GM18498 (cell line): Measurements from ENCODE around the gene TBC1D16.
"Not testable (repeated sequence)": the region's sequence is repeated elsewhere in the genome, so short reads cannot be mapped to it uniquely, and the experiment has no call there.

Source experiments
- ATAC-seq: cut with Tn5 transposase; IDR thresholded peaks from one replicate; pipeline ENCODE4 v1.9.1; 2021; ENCODE audit warnings: mild to moderate bottlenecking, moderate library complexity; ENCODE audit not compliant: unreplicated experiment

TBC1D16 gene

GRCh38 chr17:80006339-80006720, 29.3 kb downstream of the TBC1D16 start:
- no peak for ATAC-seq

GRCh38 chr17:80005360-80006338, 30.0 kb downstream of the TBC1D16 start:
- no peak for ATAC-seq

GRCh38 chr17:80003969-80004368, 31.7 kb downstream of the TBC1D16 start:
- no peak for ATAC-seq

DNA sequence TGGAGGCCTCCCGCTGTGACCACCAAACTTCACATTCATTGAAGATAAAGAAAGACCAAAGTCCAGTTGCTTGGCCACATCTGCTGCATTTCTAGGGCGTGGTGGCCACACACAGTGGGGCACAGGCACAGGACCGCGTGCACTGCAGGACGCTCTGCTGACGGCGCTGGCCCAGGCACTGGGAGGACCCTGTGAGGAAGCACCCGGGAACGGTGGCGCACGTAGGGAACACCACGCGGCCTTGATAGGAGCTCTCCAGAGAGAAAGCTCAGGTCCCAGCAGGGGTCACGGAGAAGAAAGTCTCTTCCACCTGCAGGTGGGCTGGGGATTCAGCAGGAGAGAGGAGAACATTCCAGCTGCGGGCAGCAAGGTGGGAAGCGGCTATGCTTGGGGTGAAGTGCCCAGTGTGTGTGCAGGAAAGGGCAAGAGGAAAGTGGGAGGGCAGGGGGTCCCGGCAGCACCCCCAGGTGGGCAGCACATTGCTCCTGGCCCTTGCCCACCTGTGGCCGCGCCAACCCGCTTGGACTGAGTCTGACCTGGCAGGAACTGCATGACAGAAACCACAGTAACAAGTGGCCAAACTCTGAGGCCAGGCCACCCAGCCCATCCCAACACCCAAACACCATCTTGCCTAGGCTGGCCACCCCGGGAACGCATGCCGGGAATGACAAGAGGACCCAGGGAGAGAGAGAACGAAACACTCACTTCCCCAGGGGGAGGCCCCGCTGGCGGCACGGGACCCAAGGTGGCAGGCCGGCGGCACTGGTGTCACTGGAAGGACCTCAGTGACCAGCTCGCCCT, 32.8 kb downstream of the TBC1D16 start:
- ATAC-seq = no peak

DNA sequence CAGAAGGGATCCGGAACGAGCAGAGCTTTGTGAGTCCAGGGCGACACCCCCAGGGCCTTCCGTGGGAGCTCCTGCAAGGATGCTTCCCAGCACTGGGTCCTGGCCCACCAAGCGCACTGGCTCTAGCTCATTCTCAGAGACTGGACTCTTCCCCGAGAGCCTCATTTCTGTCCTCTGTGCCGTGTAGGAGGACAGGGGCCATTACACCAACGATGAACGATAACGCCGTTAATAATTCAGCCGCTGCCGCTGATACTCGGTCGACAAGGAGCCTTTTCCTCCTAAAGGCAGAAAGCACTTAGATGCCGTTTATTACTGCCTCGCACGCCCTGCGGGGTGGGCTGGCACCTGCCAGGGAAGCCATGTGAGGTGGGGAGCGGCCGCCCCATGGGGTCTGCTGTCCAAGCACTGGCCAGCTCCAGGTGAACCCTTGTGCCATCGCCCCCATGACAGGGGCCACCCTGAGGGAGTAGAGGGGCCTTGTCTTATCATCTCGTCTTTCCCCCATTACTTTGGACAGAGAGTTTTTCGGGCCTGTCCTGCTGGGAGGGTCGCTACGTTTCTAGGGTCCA, 33.5 kb downstream of the TBC1D16 start:
- ATAC-seq = no peak

- ATAC-seq = no peak
Measured at GRCh38 chr17:80000981-80001775, 34.5 kb downstream of the TBC1D16 start.

DNA sequence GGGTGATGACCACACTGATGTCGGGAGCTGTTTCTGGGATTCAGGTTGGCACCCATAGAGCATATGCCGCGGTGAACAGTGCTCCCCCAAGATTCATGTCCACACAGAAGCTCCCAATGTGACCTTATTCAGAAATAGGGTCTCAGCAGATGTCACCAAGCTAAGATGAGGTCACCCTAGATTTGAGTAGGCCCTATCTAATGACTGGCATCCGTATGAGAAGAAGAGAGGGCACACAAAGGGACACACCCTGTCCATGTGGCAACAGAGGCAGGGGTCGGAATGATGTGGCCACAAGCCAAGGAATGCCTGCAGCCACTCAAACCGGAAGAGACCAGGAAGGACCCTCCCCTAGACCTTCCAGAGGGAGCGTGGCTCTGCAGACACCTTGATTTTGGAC, 35.5 kb downstream of the TBC1D16 start:
- no peak for ATAC-seq

GRCh38 chr17:79997011-79997660, 38.5 kb downstream of the TBC1D16 start:
- no peak for ATAC-seq

GRCh38 chr17:79996291-79996690, 39.4 kb downstream of the TBC1D16 start:
- ATAC-seq = no peak

- no peak for ATAC-seq
Measured at GRCh38 chr17:79995696-79996095, 40.0 kb downstream of the TBC1D16 start.

DNA sequence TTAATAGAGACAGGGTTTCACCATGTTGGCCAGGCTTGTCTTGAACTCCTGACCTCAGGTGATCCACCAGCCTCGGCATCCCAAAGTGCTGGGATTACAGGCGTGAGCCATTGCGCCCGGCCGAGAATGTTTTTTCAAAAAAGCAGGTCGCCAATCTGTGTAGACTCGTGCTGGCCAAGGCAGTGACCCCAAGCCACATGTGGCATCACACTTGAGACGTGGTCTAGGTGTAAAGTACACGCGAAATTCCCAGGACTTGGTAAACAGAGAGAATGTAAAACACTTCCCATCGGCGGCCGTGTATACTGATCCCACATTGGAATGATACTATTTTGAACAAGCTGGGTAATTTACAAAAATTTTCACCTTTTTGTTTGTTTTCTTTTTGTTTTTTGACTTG, 41.1 kb downstream of the TBC1D16 start:
- no peak for ATAC-seq

GRCh38 chr17:79994228-79994569, 41.5 kb downstream of the TBC1D16 start:
- ATAC-seq = not testable (repeated sequence)

- no peak for ATAC-seq
Measured at GRCh38 chr17:79993390-79994227, 42.1 kb downstream of the TBC1D16 start.

GRCh38 chr17:79992649-79993389, 42.9 kb downstream of the TBC1D16 start:
- ATAC-seq = no peak

GRCh38 chr17:79991924-79992648, 43.6 kb downstream of the TBC1D16 start:
- no peak for ATAC-seq

DNA sequence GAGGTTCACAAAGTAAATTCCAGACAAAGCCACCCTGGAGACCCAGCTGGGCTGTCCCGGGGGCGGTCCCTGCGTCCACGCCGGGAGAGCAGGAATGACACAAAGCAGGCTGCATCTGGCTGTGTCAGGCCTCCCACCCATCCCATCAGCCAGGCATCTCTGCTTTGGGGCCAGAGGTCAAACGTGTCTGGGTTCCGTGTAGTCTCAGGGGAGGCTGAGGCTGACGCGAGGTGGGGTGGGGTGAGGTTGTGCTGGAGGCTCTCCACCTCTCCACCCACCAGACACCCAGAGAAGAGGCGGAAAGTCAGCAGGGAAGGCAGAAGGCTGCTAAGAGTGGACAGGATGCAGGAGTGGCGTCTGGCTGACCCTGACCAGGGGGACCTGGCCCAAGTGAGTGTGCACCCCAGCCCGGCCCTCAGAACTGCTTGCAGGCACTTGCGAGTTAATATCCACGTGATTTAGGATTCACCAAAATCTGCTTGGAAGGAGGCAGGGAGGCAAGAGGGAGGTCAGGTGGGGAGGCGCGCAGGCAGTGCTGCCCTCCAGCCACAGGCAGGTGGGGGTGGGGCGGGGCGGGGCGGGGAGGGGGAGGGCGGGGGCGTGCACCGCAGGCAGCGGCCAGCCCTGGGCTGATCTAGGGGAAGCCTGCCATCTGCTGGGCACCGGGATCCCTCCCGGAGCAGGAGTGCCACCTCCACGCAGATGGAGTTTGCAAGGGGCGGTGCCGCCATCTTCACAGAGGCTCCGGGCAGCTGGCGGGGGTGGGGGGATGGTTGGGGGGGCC, 44.3 kb downstream of the TBC1D16 start:
- no peak for ATAC-seq

DNA sequence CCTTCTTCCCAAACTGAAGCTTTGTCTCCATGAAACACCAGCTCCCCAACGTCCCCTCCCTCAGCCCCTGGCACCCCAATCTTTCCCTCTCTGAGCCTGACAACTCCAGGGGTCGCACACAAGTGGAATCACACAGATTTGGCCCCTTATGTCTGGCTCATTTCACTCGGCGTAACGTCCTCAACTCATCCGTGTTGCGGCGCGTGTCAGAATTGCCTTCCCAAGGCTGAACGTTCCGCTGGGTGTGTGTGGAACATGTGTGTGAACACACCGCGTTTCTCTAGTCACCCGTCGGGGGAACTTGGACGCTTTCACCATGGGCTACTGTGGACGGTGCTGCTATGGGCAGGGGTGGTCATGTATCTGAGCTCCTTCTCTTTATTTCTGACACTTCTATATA, 45.0 kb downstream of the TBC1D16 start:
- no peak for ATAC-seq
